ENCODE measurements around the gene SLC7A10.
"Not testable (repeated sequence)": the region's sequence is repeated elsewhere in the genome, so short reads cannot be mapped to it uniquely, and the experiment has no call there.

Gene SLC7A10

GRCh38 chr19:33177417-33177979 lies 48.2 kb downstream of the SLC7A10 start:
- H3K4me1 ChIP-seq (ENCODE audit: control insufficient read depth in 1 of 2, insufficient read depth in 2 of 2, low read length in 2 of 2): peaks cover 11 to 17% of the 10 kb centered on the region in 2 donors
- H3K27ac ChIP-seq (ENCODE audit: low read length): peak overlapping the region; percentile 53
- peaks cover 0 to 3% of the 10 kb centered on the region in 2 donors for H3K36me3 ChIP-seq (ENCODE audit: control insufficient read depth in 1 of 2, insufficient read depth in 2 of 2, low read length in 2 of 2)
- peak overlapping the region; percentile 85 to 87 for H3K4me3 ChIP-seq (ENCODE audit: low read depth in 1 of 2, low read length in 2 of 2)
- H3K27me3 ChIP-seq (ENCODE audit: low read depth, low read length): no peaks in the 10 kb centered on the region
- H3K9me3 ChIP-seq (ENCODE audit: control insufficient read depth in 1 of 2, low read length in 2 of 2): no peaks in the 10 kb centered on the region

- Histone ChIP-seq H3K36me3 (ENCODE audit: control insufficient read depth in 1 of 2, insufficient read depth in 2 of 2, low read length in 2 of 2) (peaks cover 0 to 3% of the 10 kb centered on the region in 2 donors), H3K27me3 (ENCODE audit: low read depth, low read length) (no peaks in the 10 kb centered on the region), H3K4me1 (ENCODE audit: control insufficient read depth in 1 of 2, insufficient read depth in 2 of 2, low read length in 2 of 2) (peaks cover 11 to 17% of the 10 kb centered on the region in 2 donors), H3K27ac (ENCODE audit: low read length) (peak overlapping the region; percentile 90), H3K9me3 (ENCODE audit: control insufficient read depth in 1 of 2, low read length in 2 of 2) (no peaks in the 10 kb centered on the region), H3K4me3 (ENCODE audit: low read depth in 1 of 2, low read length in 2 of 2) (peak overlapping the region; percentile 85 to 87)
These were observed 48.8 kb downstream of the SLC7A10 start for GRCh38 chr19:33176670-33177416.

DNA sequence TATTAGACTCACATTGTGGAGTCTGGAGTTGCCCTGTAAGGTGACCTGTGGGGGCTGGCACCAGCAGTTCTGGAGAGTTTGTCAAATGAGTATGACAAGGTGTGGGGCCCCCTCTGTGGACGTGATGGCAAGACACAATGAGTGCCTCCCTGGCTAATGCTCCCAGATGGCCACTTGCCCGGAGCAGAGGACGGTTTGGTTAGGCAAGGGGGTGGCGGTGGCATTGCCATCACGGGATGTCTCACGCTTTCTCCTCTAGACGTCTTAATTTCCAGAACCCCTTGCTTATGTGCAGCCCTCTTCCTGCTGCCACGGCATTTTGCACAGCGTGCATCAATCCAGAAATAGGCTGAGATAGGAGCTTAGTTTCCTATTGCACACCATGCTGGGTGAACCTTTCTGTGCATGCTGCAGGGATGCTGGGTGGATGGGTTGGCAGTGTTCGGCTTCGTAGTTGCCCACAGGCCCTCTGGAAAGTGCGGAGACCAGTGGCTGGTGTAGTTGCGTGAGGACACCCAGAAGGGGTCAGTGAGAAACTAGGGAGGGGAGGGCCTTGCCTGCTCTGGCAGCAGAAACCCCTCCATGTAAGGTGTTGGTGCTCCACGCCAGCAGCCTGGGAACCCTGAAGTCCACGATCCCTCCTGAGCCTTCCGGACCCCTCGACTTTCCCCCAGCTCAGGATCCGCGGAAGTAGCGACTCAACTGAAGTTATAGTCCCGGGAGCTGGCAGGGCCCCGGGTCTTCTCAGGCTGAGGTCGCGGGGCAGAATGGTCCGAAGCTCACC lies 49.6 kb downstream of the SLC7A10 start:
- Histone ChIP-seq H3K9me3 (ENCODE audit: control insufficient read depth in 1 of 2, low read length in 2 of 2) (no peaks in the 10 kb centered on the region), H3K27me3 (ENCODE audit: low read depth, low read length) (no peaks in the 10 kb centered on the region), H3K36me3 (ENCODE audit: control insufficient read depth in 1 of 2, insufficient read depth in 2 of 2, low read length in 2 of 2) (peaks cover 0 to 3% of the 10 kb centered on the region in 2 donors), H3K4me3 (ENCODE audit: low read depth in 1 of 2, low read length in 2 of 2) (peak overlapping the region; percentile 85 to 87), H3K4me1 (ENCODE audit: control insufficient read depth in 1 of 2, insufficient read depth in 2 of 2, low read length in 2 of 2) (peaks cover 11 to 17% of the 10 kb centered on the region in 2 donors), H3K27ac (ENCODE audit: low read length) (peak overlapping the region; percentile 90)

DNA sequence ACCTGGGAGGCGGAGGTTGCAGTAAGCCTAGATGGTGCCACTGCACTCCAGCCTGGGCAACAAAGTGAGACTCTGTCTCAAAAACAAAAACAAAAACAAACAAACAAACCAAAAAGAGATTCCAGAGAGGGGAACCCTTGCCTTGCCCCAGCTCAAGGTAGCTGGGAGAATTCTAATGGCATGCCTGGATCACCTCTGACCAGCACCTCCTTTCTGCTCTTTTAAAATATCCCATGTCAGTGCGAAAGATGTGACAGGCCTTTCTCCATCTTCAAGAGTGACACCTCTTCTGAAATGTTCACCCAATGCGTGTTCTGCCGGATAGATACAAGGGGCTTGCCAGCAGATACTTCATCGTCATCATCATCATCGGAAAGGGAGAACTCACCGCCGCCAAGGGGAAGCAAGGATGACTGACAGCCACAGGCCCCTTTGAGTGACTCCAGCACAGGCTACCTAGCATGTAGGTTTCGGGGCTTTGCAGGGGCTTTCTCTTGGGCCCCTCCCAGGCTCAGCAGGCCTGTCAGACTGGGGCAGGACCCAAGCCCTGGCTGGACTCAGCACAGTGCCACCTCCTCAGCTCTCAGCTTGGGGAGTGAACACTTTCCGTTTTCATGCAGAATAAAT lies 50.4 kb downstream of the SLC7A10 start:
- no peaks in the 10 kb centered on the region for H3K9me3 ChIP-seq (ENCODE audit: control insufficient read depth in 1 of 2, low read length in 2 of 2)
- H3K4me1 ChIP-seq (ENCODE audit: control insufficient read depth in 1 of 2, insufficient read depth in 2 of 2, low read length in 2 of 2): peaks cover 11 to 17% of the 10 kb centered on the region in 2 donors
- peaks cover 0 to 3% of the 10 kb centered on the region in 2 donors for H3K36me3 ChIP-seq (ENCODE audit: control insufficient read depth in 1 of 2, insufficient read depth in 2 of 2, low read length in 2 of 2)
- H3K27ac ChIP-seq (ENCODE audit: low read length): no peak overlapping the region
- no peaks in the 10 kb centered on the region for H3K27me3 ChIP-seq (ENCODE audit: low read depth, low read length)
- H3K4me3 ChIP-seq (ENCODE audit: low read depth in 1 of 2, low read length in 2 of 2): no peak overlapping the region

GRCh38 chr19:33174186-33174585 lies 51.5 kb downstream of the SLC7A10 start:
- Histone ChIP-seq H3K9me3 (ENCODE audit: control insufficient read depth in 1 of 2, low read length in 2 of 2) (no peaks in the 10 kb centered on the region), H3K27me3 (ENCODE audit: low read depth, low read length) (no peaks in the 10 kb centered on the region), H3K27ac (ENCODE audit: low read length) (no peak overlapping the region), H3K4me3 (ENCODE audit: low read depth in 1 of 2, low read length in 2 of 2) (no peak overlapping the region), H3K36me3 (ENCODE audit: control insufficient read depth in 1 of 2, insufficient read depth in 2 of 2, low read length in 2 of 2) (peaks cover 0 to 3% of the 10 kb centered on the region in 2 donors), H3K4me1 (ENCODE audit: control insufficient read depth in 1 of 2, insufficient read depth in 2 of 2, low read length in 2 of 2) (peaks cover 11 to 17% of the 10 kb centered on the region in 2 donors)

- peaks cover 7 to 10% of the 10 kb centered on the region in 2 donors for H3K4me1 ChIP-seq (ENCODE audit: control insufficient read depth in 1 of 2, insufficient read depth in 2 of 2, low read length in 2 of 2)
- H3K9me3 ChIP-seq (ENCODE audit: control insufficient read depth in 1 of 2, low read length in 2 of 2): peaks cover 0 to 4% of the 10 kb centered on the region in 2 donors
- H3K27me3 ChIP-seq (ENCODE audit: low read depth, low read length): no peaks in the 10 kb centered on the region
- no peak overlapping the region for H3K27ac ChIP-seq (ENCODE audit: low read length)
- H3K36me3 ChIP-seq (ENCODE audit: control insufficient read depth in 1 of 2, insufficient read depth in 2 of 2, low read length in 2 of 2): peaks cover 0 to 3% of the 10 kb centered on the region in 2 donors
- H3K4me3 ChIP-seq (ENCODE audit: low read depth in 1 of 2, low read length in 2 of 2): no peak overlapping the region
These were observed 53.7 kb downstream of the SLC7A10 start for GRCh38 chr19:33171916-33172359.

GRCh38 chr19:33171222-33171795 lies 54.3 kb downstream of the SLC7A10 start:
- Histone ChIP-seq H3K9me3 (ENCODE audit: control insufficient read depth in 1 of 2, low read length in 2 of 2) (peaks cover 0 to 4% of the 10 kb centered on the region in 2 donors), H3K4me1 (ENCODE audit: control insufficient read depth in 1 of 2, insufficient read depth in 2 of 2, low read length in 2 of 2) (peaks cover 7 to 10% of the 10 kb centered on the region in 2 donors), H3K27me3 (ENCODE audit: low read depth, low read length) (no peaks in the 10 kb centered on the region), H3K36me3 (ENCODE audit: control insufficient read depth in 1 of 2, insufficient read depth in 2 of 2, low read length in 2 of 2) (no peaks in the 10 kb centered on the region), H3K4me3 (ENCODE audit: low read depth in 1 of 2, low read length in 2 of 2) (no peak overlapping the region), H3K27ac (ENCODE audit: low read length) (no peak overlapping the region)

DNA sequence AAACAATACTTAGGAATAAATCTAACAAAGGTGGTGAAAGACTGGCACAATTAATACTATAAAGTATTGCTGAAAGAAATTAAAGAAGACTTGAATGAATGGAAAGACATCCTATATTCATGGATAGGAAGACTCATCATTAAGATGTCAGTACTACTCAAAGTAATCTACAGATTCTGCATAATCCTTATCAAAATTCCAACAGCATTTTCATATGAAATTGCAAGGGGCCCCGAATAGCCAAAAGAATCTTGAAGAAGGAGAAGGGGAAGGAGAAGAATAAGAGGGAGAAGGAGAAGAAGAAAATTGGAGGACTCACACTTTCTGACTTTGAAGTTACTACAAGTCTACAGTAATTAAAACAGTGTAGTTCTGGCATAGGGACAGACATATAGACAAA lies 57.1 kb downstream of the SLC7A10 start:
- Histone ChIP-seq H3K9me3 (ENCODE audit: control insufficient read depth in 1 of 2, low read length in 2 of 2) (peaks cover 0 to 4% of the 10 kb centered on the region in 2 donors), H3K27me3 (ENCODE audit: low read depth, low read length) (no peaks in the 10 kb centered on the region), H3K4me3 (ENCODE audit: low read depth in 1 of 2, low read length in 2 of 2) (no peak overlapping the region), H3K36me3 (ENCODE audit: control insufficient read depth in 1 of 2, insufficient read depth in 2 of 2, low read length in 2 of 2) (no peaks in the 10 kb centered on the region), H3K27ac (ENCODE audit: low read length) (no peak overlapping the region), H3K4me1 (ENCODE audit: control insufficient read depth in 1 of 2, insufficient read depth in 2 of 2, low read length in 2 of 2) (no peaks in the 10 kb centered on the region)

DNA sequence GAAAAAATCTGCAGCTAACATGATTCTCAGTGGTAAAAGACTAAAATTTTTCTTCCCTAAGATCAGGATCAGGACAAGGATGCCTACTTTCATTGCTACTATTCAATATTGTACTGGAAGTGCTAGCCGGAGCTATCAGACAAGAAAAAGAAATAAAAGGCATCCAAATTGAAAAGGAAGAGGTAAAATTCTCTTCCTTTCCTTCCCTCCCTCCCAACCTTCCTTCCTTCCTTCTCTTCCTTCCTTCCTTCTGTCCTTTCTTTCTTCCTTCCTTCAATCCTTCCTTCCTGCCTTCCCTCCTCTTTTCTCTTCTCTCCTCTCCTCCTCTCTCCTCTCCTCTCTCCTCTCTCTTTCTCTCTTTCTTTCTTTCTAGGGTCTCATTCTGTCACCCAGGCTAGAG lies 58.2 kb downstream of the SLC7A10 start:
- Histone ChIP-seq H3K36me3 (ENCODE audit: control insufficient read depth in 1 of 2, insufficient read depth in 2 of 2, low read length in 2 of 2) (no peaks in the 10 kb centered on the region), H3K27me3 (ENCODE audit: low read depth, low read length) (no peaks in the 10 kb centered on the region), H3K4me3 (ENCODE audit: low read depth in 1 of 2, low read length in 2 of 2) (no peak overlapping the region), H3K27ac (ENCODE audit: low read length) (no peak overlapping the region), H3K9me3 (ENCODE audit: control insufficient read depth in 1 of 2, low read length in 2 of 2) (peaks cover 0 to 4% of the 10 kb centered on the region in 2 donors), H3K4me1 (ENCODE audit: control insufficient read depth in 1 of 2, insufficient read depth in 2 of 2, low read length in 2 of 2) (no peaks in the 10 kb centered on the region)

- H3K4me1 ChIP-seq (ENCODE audit: control insufficient read depth in 1 of 2, insufficient read depth in 2 of 2, low read length in 2 of 2); H3K9me3 ChIP-seq (ENCODE audit: control insufficient read depth in 1 of 2, low read length in 2 of 2); H3K27ac ChIP-seq (ENCODE audit: low read length); H3K4me3 ChIP-seq (ENCODE audit: low read depth in 1 of 2, low read length in 2 of 2); H3K27me3 ChIP-seq (ENCODE audit: low read depth, low read length); H3K36me3 ChIP-seq (ENCODE audit: control insufficient read depth in 1 of 2, insufficient read depth in 2 of 2, low read length in 2 of 2): not testable (repeated sequence)
These were observed 59.6 kb downstream of the SLC7A10 start for GRCh38 chr19:33166037-33166436.

All from muscle layer of duodenum (tissue), 2 donors.